Endodermal cell (in vitro differentiated cells): Measurements from ENCODE around the gene LSP1. TPM values are rescaled to one million over a fixed set of nuclear protein-coding genes. Genes with fewer than 3 reads are reported as not detected.

Experiments used
- DNase-seq: peaks from one replicate; pipeline ENCODE4 v3.0.0-alpha.2; 2017
- H3K27ac ChIP-seq: 2 replicates; pipeline ENCODE4 v1.5.1; 2013; ENCODE audit warnings: mild to moderate bottlenecking, low read depth, low read length, moderate library complexity
- H3K27me3 ChIP-seq: 2 replicates; pipeline ENCODE4 v1.6.1; 2013; ENCODE audit warnings: mild to moderate bottlenecking, low read length, moderate library complexity; ENCODE audit not compliant: insufficient read depth, control insufficient read depth, poor library complexity, severe bottlenecking
- H3K36me3 ChIP-seq: 2 replicates; pipeline ENCODE4 v1.7.0; 2013; ENCODE audit warnings: mild to moderate bottlenecking, low read length, moderate library complexity; ENCODE audit not compliant: control insufficient read depth, insufficient read depth
- H3K4me1 ChIP-seq: one replicate; pipeline ENCODE4 v1.7.0; 2013; ENCODE audit warnings: low read length; ENCODE audit not compliant: control insufficient read depth, insufficient read depth
- H3K4me3 ChIP-seq: 2 replicates; pipeline ENCODE4 v1.5.1; 2013; ENCODE audit warnings: mild to moderate bottlenecking, low read length, moderate library complexity
- H3K9ac ChIP-seq: 2 replicates; pipeline ENCODE4 v1.6.1; 2013; ENCODE audit warnings: mild to moderate bottlenecking, low read length, moderate library complexity; ENCODE audit not compliant: poor library complexity, severe bottlenecking; ENCODE audit errors: extremely low read depth
- H3K9me3 ChIP-seq: 2 replicates; pipeline ENCODE4 v1.6.1; 2013; ENCODE audit warnings: mild to moderate bottlenecking, low read length, moderate library complexity; ENCODE audit not compliant: control insufficient read depth
- H3K27ac Mint-ChIP-seq: 2 replicates; pipeline ENCODE4 v1.8.0; 2020; ENCODE audit warnings: mixed read lengths
- H3K27me3 Mint-ChIP-seq: 2 replicates; pipeline ENCODE4 v1.8.0; 2021; ENCODE audit warnings: mild to moderate bottlenecking, mixed read lengths; ENCODE audit not compliant: insufficient read depth
- H3K36me3 Mint-ChIP-seq: 2 replicates; pipeline ENCODE4 v1.8.0; 2020; ENCODE audit warnings: low read depth, mixed read lengths
- H3K4me1 Mint-ChIP-seq: 2 replicates; pipeline ENCODE4 v1.8.0; 2020; ENCODE audit warnings: mixed read lengths
- H3K4me3 Mint-ChIP-seq: 2 replicates; pipeline ENCODE4 v1.8.0; 2020; ENCODE audit warnings: mild to moderate bottlenecking, moderate library complexity, mixed read lengths
- H3K9me3 Mint-ChIP-seq: 2 replicates; pipeline ENCODE4 v1.8.0; 2020; ENCODE audit warnings: mild to moderate bottlenecking, mixed read lengths
- CTCF ChIP-seq: fragments of 200-600 bp; sonication (generic); conservative IDR thresholded peaks from 2 replicates; pipeline ENCODE4 v1.5.0; 2021; ENCODE audit warnings: antibody characterized with exemption, mild to moderate bottlenecking
- WGBS, 2 experiments: methylation state at CpG; one replicate each; pipeline versions ENCODE4 v1.1.5 to v1.1.7; 2013; ENCODE audit warnings: missing lambda C conversion rate in 2 of 2, mixed read lengths in 1 of 2; ENCODE audit not compliant: insufficient coverage in 1 of 2, insufficient read length in 1 of 2; 5-methylcytosine and 5-hydroxymethylcytosine counted together
- total RNA-seq, 2 donors: library from RNA; stranded (reverse); fragmentation: NEBNext Ultra II Directional in 1 of 2; extraction: Animal tissue kit (Norgen Biotek cat#: 25700) in 1 of 2; gene quantifications; 2 replicates in 1 of 2; 3 replicates in 1 of 2; pipeline ENCODE4 v1.2.1, GENCODE V29; 2021

Gene LSP1
- total RNA-seq, 2 donors from 2014 or later = not detected

DNA sequence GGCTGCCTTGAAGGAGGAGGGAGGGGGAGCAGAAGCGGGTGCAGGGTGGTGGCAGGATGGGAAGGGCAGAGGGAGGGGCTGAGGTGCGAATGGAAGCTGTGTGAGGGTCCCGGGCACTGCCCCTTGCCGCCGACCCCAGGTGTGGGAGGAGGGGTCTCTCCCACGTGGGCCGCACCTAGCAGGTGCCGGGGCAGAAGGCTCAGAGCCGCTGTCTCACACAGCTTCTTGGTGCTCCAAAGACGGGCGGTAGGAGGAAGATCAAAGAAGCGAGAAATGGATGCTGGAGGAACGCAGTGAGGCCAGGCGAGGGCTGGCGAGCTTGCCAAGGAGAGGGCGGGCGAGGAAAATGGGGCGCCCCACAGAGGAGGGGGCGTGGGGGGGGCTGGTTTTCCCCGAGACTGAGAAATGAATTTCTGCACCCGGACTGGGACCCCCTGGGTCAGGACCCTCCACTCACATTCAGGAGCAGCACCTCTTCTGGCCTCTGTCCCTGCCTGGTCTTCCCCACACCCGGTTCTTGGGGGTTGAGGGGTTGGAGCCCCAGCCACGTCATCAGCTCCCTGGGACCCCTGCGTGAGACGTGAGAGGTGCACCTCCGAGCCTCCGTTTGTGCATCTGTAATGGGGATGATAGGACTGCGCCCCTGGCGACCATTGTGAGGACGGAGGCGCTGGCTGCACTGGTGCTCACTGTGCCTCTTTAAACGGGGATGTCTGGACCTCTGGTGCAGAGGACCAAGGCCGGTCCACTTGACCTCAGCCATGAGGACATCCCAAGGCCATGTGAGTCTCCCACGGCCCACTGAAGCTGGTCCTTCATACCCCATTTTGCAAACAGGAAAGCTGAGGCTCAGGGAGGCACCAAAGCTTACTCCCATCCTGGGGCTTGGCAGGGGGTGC is 16.8 kb downstream of the LSP1 start:
- Mint-ChIP-seq H3K36me3 (no peaks in the 10 kb centered on the region), H3K27me3 (peaks cover 12% of the 10 kb centered on the region), H3K4me1 (no peaks in the 10 kb centered on the region), H3K27ac (no peak overlapping the region), H3K4me3 (no peak overlapping the region), H3K9me3 (no peaks in the 10 kb centered on the region)
- no peaks in the 10 kb centered on the region for H3K27me3 ChIP-seq
- no peak overlapping the region for H3K9ac ChIP-seq
- no peak overlapping the region for H3K27ac ChIP-seq
- no peaks in the 10 kb centered on the region for H3K4me1 ChIP-seq
- no peaks in the 10 kb centered on the region for H3K9me3 ChIP-seq
- no peaks in the 10 kb centered on the region for H3K36me3 ChIP-seq
- WGBS, 2 experiments = 79 to 92% methylated on average over 16 to 34 of the region's 34 CpGs
- peak; percentile 39 for TF ChIP-seq CTCF
- no peak for DNase-seq
- H3K4me3 ChIP-seq = no peak overlapping the region

DNA sequence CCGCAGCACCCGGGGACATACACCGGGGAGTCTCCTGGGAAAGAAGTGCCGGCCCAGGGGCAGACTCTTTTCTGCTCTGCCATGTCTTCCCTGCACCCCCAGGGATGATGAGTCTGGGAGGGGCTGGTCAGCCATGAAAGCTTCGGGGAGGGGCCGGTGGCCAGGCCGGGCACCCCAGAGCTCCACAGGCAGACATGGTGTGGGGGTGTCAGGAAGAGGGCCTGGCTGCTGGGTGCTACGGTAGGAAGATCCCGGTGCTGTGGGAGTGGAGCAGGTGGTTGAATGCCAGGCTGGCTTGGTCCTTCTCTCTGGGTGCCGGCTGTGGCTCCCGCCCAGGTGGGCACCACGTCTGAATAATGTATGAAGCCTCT is 17.4 kb downstream of the LSP1 start:
- H3K4me3 Mint-ChIP-seq = no peak overlapping the region
- H3K36me3 ChIP-seq = no peaks in the 10 kb centered on the region

GRCh38 chr11:1870721-1871466 is 18.0 kb downstream of the LSP1 start:
- Histone ChIP-seq H3K36me3 (no peaks in the 10 kb centered on the region), H3K27me3 (no peaks in the 10 kb centered on the region), H3K4me3 (no peak overlapping the region), H3K9me3 (no peaks in the 10 kb centered on the region), H3K9ac (no peak overlapping the region), H3K4me1 (no peaks in the 10 kb centered on the region), H3K27ac (no peak overlapping the region)
- Mint-ChIP-seq H3K9me3 (no peaks in the 10 kb centered on the region), H3K27ac (no peak overlapping the region), H3K4me3 (no peak overlapping the region), H3K4me1 (no peaks in the 10 kb centered on the region), H3K27me3 (peaks cover 12% of the 10 kb centered on the region), H3K36me3 (no peaks in the 10 kb centered on the region)
- no peak for TF ChIP-seq CTCF
- DNase-seq = no peak
- 70 to 79% methylated on average over 21 to 50 of the region's 50 CpGs for WGBS, 2 experiments

More for the DNA sequence above, 17.4 kb downstream of the LSP1 start:
- 88 to 89% methylated on average over 3 to 12 of the region's 12 CpGs for WGBS, 2 experiments
- TF ChIP-seq CTCF = no peak
- no peak overlapping the region for H3K9ac ChIP-seq
- Mint-ChIP-seq H3K36me3 (no peaks in the 10 kb centered on the region), H3K4me1 (no peaks in the 10 kb centered on the region), H3K9me3 (no peaks in the 10 kb centered on the region), H3K27ac (no peak overlapping the region), H3K27me3 (peaks cover 12% of the 10 kb centered on the region)
- DNase-seq = no peak
- no peaks in the 10 kb centered on the region for H3K4me1 ChIP-seq
- H3K9me3 ChIP-seq = no peaks in the 10 kb centered on the region
- H3K27me3 ChIP-seq = no peaks in the 10 kb centered on the region
- H3K27ac ChIP-seq = no peak overlapping the region
- no peak overlapping the region for H3K4me3 ChIP-seq
